H1 (cell line): ENCODE data around the gene HAVCR2. TPM values are rescaled to one million over a fixed set of nuclear protein-coding genes. Genes with fewer than 3 reads are reported as not detected.

Experiments
- ASH2L ChIP-seq: fragments of 200-600, 300-600 bp; sonication (generic); IDR thresholded peaks from one replicate; pipeline ENCODE4 v1.7.1; 2017; ENCODE audit warnings: low read length
- BRCA1 ChIP-seq: IDR thresholded peaks from 2 replicates; pipeline ENCODE4 v1.6.1; 2012; ENCODE audit warnings: low read depth, low read length, improper control_type of control experiment
- CHD7 ChIP-seq: fragments of 300-600 bp; sonication (generic); IDR thresholded peaks from 2 replicates; pipeline ENCODE4 v1.7.1; 2012; ENCODE audit warnings: low read length, moderate library complexity, mild to moderate bottlenecking, inconsistent platforms; ENCODE audit not compliant: insufficient replicate concordance
- JUN ChIP-seq: IDR thresholded peaks from 2 replicates; pipeline ENCODE4 v1.6.1; 2011; ENCODE audit warnings: low read depth, mild to moderate bottlenecking, improper control_type of control experiment, low read length
- SP1 ChIP-seq: IDR thresholded peaks from 2 replicates; pipeline ENCODE4 v1.6.1; 2011; ENCODE audit warnings: low read depth, low read length
- TAF1 ChIP-seq: IDR thresholded peaks from 2 replicates; pipeline ENCODE4 v1.6.1; 2011; ENCODE audit warnings: mild to moderate bottlenecking, low read depth, low read length
- polyA plus RNA-seq, 7 experiments: library from polyadenylated mRNA; depleted of rRNA in 3 of 7; stranded (reverse) in 5 of 7; unstranded in 2 of 7; fragments of >200 nt in 5 of 7; fragments of 200-250 nt in 2 of 7; gene quantifications; 1 replicate in 5 of 7; 2 replicates in 1 of 7; 4 replicates in 1 of 7; pipeline versions ENCODE4 v1.2.1 to v1.2.3, GENCODE V29; 2011 to 2013; ENCODE audit warnings: missing spikeins in 2 of 7, mixed read lengths in 2 of 7
- total RNA-seq: library from RNA; stranded (reverse); fragmentation: NEBNext Ultra II Directional; extraction: Animal tissue kit (Norgen Biotek cat#: 25700); gene quantifications from 2 replicates; pipeline ENCODE4 v1.2.1, GENCODE V29; 2021

The HAVCR2 gene
- total and polyA plus RNA-seq, 2 of the 8 experiments (the other 6 are each of a cell fraction or from before 2014, with no cell fraction given), result 0.03 TPM; not detected in 1

- TF ChIP-seq CHD7 (no peak), JUN (no peak), BRCA1 (no peak), SP1 (no peak), ASH2L (no peak), TAF1 (no peak)
These were observed 8.6 kb downstream of the HAVCR2 start (continued) for GRCh38 chr5:157100140-157100679.
